ENCODE measurements around the gene CST9. TPM values are rescaled to one million over a fixed set of nuclear protein-coding genes. Genes with fewer than 3 reads are reported as not detected.
"Not testable (repeated sequence)": the region's sequence is repeated elsewhere in the genome, so short reads cannot be mapped to it uniquely, and the experiment has no call there.

CST9 gene
- polyA plus RNA-seq, 4 donors: not detected

DNA sequence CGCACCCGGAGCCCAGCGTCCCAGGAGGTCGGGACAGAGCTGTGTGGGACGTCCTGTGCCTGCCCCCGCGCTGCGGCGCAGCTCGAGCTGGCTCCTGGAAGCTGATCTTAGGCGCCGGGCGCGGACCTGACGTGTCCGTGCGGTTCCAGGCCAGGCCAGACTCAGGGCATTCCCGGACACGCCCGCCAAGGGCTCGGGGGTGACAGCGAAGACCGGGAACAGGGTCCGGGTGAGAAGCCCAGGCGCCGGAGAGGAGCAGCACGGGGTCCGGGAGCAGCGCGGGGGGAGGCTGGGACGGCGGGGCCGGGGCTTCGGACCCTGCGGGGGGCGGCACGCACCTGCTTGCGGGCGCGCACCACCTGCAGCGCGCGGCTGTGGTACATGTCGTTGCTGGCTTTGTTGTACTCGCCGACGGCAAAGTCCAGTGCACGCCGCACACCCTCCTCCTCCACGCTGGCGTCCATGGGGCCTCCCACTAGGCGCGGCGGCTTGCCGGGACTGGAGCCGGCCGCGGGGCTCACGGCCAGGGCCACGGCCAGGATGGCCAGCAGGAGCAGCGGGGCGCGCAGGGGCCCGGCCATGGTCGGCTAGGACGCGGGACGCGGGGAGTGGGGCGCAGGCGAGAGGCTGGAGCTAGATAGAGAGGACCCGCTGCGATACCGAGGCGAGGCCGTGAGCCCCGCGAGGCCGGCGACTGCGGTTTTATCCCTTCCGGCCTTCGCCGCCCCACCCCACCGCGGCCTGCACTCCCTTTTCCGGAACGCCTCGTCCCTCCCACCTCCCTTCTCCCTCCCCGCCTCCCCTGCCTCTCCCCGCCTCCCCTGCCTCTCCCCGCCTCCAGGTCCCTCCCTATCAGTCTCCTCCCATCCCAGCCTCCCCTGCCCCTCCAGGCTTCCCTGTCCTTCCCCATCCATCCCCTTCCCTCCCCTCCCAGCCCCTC is 31.8 kb upstream of the CST9 start, which contains the start of gene CST3:
CST3 (minus strand) TSS at position 674 of the 940 bp plus-strand sequence; CDS start at position 581, 93 bp downstream.
- peak; percentile 29 to 75 (median 58) for DNase-seq (ENCODE audit: low read depth in 4 of 4, low spot score in 2 of 4)

DNA sequence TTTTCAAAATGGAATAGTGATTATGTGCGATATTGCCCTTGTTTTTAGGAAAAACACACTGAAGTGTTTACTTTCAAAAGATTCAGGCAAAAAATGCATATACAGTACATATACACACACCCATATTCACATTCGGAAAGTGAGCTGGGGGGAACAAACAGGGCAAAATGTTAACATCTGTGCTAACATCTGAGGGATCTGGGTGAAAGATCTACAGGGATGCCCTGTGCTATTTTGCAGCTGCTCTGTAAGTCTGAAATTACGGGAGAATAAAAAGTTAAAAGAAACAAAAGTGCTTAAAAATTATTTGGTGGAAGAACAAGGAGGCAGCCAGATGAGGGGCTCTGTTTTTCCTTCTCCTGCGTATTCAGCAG is 31.2 kb upstream of the CST9 start:
- DNase-seq (ENCODE audit: low read depth in 4 of 4, low spot score in 2 of 4): no peak

DNA sequence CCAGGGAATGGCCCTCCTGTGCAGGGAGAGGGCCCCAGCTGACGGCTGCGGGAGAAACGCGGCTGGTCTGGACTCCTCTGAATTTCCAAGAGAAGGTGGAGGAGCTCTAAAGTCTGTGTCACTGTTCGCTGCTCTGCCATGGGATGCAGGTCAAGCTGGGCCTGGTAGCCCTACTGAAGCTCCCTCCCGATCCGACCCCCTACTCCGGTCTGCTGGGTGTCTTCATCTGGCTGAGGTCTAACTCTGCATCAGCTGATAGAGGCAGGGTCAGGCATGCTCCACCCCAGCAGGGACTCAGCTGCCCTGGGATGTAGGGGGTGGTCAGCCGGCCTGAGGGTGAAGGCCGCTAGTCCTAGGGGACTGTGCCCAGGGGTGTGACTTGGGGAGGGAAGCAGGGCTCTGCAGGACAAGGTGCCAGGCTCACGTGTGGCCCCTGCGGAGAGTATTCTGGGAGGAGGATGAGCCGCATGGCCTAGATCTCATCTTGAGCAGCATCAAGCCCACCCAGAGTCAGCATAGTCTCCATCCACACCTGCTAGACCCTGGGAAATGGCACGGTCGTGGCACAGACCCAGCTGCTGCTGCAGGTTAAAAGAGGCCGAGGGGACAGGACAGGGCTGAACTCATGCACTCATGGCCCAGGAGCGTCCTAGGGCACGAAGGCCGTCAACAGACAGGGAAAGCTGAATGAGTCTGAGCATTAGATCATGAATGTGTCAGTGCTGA is 30.6 kb upstream of the CST9 start:
- no peak for DNase-seq (ENCODE audit: low read depth in 4 of 4, low spot score in 2 of 4)

DNA sequence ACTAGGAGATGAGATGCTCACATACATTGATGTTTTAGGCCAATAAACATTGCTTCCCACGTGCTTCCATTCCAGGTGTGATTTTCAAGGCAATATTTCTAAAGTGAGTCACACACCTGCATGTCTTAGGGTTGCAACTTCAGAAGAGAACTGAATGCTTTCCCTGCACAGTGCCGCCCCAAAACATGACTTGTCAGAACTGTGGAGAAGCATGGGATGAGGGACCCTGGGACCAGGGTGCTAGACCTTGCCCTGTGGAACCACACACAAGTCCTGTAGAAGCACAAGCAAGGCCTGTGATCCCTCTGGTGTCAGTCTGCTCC is 30.0 kb upstream of the CST9 start:
- DNase-seq (ENCODE audit: low read depth in 4 of 4, low spot score in 2 of 4): not testable (repeated sequence)

DNA sequence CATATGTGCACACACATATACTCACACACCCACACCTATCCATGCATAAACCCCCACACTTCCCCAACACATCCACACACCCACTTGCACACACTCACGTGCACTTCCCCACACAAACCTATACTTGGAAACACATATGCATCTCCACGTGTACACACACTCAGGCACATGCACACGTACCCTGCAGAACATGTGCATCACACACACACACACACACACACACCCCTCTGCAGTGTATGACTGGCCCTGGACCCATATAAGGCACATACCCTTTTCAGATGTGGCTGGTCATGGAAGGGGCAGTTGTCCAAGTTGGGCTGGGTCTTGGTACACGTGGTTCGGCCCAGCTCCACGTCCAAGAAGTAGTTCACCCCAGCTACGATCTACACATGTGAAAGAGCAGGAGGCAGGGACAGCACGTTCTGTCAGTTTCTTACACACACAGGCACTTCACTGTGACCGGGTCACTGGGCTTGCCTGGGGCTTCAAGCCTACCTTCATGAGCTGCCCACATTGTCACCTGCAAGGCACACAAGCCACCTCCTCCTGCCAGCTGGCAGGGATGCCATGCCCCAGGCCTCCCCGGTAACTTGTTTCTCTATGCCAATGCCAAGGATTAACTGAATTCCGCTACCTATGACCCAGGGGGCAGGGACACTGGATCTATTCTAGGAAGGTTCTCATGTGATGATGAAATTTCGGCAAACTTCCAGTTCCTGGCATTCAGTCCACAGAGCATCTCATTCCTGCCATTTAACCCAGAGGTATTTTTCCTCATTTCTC is 29.5 kb upstream of the CST9 start:
- DNase-seq (ENCODE audit: low read depth in 4 of 4, low spot score in 2 of 4): no peak

DNA sequence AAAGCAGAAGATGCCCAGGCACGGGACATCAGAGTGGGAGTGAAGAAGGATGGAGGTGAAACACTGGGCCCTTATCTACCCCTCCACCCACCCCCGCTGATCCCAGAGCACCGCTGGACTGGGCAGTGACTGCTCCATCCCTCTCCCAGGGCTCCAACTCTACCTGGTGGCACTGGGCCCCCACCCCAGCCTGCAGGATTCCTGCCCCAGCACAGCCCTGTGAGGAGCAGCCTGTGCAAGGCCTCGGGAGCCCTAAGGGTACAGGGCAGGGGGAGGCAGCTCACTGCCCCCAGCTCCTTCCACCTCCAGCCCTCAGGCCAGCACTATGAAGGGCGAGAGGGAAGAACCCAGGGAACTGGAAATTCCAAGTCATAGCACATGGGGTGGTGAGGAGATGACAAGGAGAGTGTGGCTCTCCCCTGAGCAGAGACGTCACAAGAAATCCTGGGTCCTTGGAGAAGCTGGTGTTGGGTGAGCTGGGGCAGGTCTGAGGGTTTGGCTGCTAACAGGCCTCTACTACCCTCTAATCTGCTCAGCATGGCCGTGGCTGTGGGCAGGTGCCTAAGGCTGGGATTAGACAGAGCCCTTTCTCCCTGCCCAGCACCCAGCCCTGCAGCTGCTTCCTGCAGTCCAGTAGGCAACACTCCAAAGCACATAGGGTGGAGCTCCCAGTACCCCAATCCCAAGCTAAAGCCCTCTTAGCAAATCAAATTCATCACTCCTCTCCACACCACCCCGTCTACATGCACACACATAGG is 28.5 kb upstream of the CST9 start:
- DNase-seq (ENCODE audit: low read depth in 4 of 4, low spot score in 2 of 4): no peak

DNA sequence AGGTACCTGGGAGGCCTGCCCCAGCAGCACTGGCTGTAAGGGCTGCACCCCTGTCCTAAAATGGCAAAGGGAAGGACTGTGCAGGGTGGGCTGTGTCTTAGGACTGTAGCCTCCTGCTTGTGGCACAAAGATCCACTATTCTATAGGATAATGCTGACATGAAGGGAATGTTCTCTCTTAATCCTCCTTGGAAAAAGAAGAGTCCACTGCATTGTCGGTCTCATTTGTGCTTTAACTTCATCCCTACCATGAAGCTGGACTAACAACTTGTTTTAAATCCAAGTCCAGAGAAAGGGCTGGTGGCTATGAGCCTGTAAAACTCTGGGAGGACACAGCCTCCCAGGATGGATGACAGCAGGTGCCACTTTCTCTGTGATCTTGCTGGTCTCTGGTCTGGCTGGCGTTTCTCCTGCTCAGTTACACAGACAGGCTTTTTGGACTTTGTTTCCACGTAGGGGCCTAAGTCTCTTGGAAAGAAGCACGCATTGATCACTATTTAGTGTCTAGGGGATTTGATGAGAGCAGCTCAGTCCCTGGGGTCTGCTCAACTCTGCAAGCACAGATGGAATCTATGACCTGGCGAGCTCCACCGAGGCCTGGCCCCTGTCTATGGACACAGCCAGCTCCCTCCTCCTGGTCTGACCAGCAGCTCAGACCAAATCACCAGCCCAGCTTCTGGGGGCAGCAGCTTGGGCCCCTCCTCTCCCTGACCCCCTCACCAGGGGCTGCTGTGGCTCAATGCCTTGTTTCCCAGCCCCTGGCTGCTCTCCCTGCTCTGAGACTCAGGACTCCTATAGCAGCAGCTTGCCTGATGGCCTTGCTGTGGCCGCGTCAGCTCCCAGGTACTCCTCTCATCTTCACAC is 27.2 kb upstream of the CST9 start:
- DNase-seq (ENCODE audit: low read depth in 4 of 4, low spot score in 2 of 4): no peak

DNA sequence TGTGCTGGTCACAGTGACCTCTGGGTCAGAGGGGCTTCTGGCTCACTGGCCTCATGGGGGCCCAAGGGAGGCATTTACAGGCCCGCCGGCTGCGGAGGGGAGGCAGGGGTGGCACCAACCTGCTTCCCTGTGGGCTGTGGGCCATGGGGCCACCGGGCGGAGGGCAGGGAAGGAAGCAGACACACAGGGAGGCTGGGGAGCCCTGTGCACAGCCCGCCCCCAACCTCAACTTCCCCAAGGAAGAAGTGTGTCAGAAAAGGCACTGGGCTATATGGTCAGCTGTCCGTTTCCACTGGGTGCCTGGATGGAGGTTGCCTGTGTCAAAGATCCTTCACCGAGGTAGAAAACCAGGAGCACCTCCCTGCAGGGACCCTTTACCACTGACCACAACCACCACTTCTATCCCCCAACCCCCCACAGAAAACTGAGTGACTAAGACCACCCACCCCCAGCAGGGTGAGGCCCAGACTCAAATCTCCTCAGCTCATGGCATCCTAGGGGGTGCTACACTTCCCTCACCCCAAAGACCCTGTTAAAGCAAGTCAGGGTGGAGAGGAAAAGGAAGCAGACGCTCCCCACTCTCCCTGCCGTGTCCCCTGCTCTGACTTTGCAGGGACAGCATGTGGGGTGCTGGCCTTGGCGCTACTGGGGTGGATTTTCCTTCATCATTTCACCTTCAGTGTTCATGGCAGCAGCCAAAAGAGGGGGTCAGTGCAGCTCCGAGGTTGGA is 26.4 kb upstream of the CST9 start:
- no peak for DNase-seq (ENCODE audit: low read depth in 4 of 4, low spot score in 2 of 4)

DNA sequence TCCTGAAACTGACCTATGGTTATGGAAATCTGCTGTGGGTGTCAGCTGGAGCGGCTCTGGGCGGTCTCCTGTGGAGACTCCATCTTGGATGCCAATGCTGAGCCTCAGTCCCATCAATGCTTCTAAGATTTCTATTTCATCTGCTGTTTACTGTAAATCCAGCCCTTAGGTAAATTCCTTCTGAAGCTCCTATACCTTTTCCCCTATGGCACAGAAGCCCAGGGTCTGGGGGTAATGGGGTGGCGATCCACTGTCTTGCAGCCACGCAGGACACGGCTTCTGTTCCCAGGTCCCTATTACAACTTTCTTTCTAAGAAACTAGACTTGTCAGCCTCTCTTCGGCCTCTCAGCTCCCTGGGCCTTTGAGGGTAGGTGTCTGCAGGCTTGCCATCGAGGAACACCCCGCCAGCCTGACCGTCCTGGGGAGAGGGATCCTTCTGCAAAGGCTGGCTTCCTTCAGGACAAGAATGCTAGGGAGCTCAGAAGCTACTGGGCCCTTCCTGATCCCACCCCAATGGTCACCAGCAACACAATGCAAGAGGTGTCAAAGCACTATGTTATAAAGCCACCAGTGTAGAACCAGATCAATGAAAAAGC is 25.6 kb upstream of the CST9 start:
- DNase-seq (ENCODE audit: low read depth in 4 of 4, low spot score in 2 of 4): no peak

DNA sequence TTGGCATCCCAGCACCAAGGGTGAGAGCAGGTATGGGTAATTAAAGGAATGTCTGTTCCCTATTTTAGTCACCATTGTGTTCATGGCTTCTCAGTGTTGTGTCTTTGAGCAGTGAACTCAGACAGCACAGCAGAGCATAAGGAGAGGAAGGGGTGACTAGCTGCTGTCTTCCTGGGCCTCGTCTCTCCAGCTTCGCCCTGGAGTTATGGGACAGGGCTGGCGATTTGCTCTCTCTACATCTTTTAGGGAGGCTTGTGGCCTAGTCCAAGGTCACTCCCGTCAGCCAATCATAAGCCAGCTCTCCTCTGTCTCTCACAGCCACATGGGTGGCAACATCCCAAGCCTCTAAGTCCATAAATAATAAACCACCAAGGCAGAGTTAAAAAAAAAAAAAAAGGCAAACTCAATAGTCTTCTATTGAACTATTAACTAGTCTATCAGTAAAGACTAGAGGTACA is 24.7 kb upstream of the CST9 start:
- DNase-seq (ENCODE audit: low read depth in 4 of 4, low spot score in 2 of 4): no peak

DNA sequence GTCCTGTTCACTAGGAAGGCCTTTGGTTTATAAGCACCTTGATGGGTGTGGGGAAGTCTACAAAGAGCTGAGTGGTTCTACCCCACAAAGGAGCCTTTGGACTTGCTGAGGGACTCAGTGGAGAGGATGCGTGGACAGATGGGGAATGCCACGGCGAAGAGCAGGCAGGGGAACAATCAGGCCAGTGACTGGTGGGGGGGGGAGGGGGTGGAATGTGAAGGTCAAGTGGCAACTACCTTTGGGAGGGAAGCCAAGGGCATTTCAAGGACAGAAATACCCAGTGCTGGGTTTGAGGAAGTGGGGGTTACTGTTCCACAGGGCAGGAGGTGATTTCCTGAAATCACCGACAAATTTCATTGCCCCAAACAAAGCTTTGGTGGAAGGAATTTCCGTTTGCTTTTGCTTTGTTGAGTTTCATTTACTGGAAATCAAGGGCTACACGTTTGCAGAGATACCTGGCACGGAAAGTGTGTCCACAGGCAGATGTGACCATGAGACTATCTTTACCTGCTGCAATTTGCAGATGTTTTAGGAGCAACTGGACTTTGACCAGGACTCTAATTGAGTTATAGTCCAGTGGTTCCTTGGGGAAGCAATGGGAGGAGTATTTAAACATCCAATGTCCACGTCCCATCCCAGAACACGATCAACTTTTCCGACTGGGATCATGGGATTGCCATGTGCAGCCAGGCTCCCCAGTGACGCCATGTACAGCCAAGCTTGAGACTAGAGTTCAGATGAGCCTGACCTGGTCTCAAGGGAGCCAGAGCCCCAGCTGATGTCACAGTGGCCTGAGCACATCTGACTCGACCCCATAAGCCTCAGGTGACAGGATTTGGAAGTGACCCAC is 24.1 kb upstream of the CST9 start:
- DNase-seq (ENCODE audit: low read depth in 4 of 4, low spot score in 2 of 4): no peak

DNA sequence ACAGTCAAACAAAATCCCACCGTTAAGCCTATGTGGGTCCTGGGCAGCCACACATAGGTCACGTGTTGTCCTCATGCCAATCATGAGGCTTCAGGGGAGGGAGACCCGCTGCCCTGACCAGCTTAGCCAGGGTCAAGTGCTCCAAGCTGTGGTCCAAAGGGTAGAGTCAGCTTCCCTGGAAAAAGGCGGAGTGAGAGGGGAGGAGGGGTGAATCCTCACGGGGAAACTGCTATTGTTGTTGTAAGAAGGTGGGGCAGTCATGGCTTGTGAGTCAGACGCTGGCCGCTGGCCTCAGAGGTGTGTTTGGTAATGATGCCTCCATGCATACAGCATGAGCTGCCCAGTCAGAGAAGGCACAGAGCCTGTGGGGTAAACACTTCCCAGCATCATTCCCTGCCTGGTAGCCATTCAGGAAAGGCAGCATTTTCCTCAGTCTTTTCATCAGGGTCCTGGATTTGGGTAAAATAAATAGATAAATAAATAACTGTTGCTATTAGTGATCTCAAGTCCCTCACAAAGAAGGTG is 23.4 kb upstream of the CST9 start:
- no peak for DNase-seq (ENCODE audit: low read depth in 4 of 4, low spot score in 2 of 4)

DNA sequence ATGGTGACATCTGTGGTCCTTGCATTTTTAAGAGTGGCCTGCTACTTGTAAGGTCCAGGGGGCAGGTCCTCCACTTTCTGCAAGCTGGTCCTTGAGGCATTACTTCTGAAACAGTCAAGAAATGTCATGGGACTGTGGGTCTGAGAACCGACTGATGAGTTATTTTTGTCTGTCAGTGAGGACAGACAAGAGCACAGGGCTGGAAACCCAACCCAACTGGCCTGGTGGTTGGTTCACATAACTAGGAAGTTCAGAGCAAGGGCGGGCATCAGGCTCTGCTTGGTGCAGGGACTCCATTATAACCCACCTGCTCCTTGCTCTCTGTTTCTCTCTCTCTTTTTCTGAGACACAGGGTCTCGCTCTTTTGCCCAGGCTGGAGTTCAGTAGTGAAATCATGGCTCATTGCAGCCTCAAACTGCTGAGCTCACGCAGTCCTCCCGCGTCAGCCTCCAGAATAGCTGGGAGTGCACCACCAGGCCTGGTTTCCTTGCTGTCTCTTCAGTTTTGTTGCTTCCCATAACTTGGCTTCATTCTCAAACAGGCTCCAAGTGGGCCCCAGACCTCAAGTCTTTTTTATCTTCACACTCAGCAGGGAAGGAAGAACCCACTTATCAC is 22.8 kb upstream of the CST9 start:
- DNase-seq (ENCODE audit: low read depth in 4 of 4, low spot score in 2 of 4): no peak

DNA sequence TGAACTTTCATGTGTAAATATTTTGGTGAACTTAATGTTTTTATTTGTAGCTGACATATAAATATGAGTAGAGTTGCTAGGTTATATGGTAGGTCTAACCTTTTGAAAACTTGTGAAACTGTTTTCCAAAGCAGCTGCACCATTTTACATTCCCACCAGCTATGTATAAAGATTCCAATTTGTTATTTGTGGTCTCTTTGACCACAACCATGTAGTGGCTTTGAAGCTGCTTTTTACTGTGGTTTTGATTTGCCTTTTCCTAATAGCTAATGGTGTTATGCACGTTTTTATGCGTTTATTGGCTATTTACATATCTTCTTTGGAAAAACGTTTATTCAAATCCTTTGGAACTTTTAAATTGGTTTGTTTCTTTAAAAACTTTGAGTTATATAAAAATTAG is 21.8 kb upstream of the CST9 start:
- DNase-seq (ENCODE audit: low read depth in 4 of 4, low spot score in 2 of 4): no peak

DNA sequence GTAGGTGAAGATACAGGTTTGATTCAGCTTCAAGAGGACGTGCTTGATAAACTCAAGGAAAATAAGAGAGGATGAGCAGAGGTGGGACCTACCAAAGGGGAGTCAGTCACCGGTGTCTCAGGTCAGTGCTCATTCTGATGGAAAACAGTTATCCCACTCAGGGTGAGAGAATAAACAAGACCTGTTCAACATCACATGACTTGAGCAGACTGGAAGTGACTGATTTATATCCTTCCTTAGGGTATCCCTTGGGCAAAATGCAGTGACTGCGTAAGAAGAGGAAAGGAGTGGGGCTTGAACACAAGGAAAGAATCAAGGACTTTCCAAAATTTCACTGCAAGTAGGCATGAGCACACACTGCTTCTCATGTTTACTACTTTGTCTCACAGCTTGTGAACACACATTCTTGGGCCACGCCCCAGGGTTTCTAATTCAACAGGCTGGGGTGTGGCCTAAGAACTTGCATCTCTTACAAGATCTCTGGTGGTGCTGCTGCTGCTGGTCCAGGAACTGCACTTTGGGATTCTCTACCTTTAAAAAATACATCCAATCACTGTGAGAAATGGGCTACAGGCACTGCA is 20.4 kb upstream of the CST9 start:
- no peak for DNase-seq (ENCODE audit: low read depth in 4 of 4, low spot score in 2 of 4)

DNA sequence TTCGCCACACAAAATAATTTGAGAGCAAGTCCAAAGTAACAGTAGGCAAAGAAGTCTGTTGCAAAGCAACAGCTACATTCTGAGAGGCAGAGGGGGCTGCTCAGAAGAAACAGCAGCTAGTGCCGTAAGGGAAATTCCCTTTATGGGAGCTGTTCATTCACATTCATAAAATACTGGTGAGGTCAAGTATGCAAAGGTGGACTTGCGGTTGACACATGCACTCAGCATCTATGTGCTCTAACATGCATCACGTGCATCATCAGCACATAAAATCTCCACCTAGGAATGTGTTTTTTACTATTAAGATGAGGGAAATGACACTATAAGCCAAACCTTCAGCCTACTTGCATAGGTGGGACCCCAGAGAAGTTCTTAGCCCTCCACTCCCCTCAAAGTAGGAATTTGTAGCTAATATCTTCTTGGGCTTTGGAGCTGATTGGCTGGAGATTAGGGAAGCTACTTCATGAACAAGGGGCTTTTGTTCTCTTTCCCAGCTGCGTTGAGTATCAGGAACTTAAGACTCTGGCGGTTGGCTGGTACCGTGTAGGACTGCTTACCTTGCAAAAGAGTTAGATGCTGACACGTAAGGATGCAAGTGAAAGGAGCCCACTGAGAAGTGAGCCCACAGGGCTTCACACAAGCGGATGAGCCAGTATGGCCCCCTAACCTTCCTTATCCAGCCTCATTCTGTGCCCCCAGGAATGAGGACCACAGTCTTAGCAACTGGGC is 19.7 kb upstream of the CST9 start:
- DNase-seq (ENCODE audit: low read depth in 4 of 4, low spot score in 2 of 4): no peak

All from left renal cortex interstitium (tissue), 4 donors.